K562 (cell line): ENCODE measurements around the gene CLSTN1. TPM values are rescaled to one million over a fixed set of nuclear protein-coding genes. Genes with fewer than 3 reads are reported as not detected.

ENCODE experiments used
- ATAC-seq: fragments of 200-7000 bp; cut with Tn5 transposase; 3 replicates; pipeline ENCODE4 v1.9.1; 2020; ENCODE audit warnings: moderate library complexity
- BruUV-seq: library from RNA; stranded (reverse); fragments of 400-500 nt; replicated peaks from 2 replicates; lab custom pipeline; 2021; lab: Mats Ljungman, UMichigan
- CTCF ChIA-PET: fragments of 300-600 bp; formaldehyde crosslinking; extraction: SDS; loops from one replicate; lab custom pipeline; 2021; ENCODE audit warnings: low intra/inter-chr PET ratio; lab: Yijun Ruan, JAX
- POLR2A ChIA-PET: fragments of 300-600, 350-650 bp; sonication (Branson Sonifier 250); formaldehyde crosslinking; extraction: SDS; loops from one replicate; lab custom pipeline; 2021; ENCODE audit warnings: antibody characterized with exemption, inconsistent platforms; lab: Yijun Ruan, JAX
- DNase-seq, 4 experiments: peaks; one replicate each; pipeline versions ENCODE4 v3.0.0 to v3.0.0-alpha.2; 2011 to 2018; ENCODE audit warnings: low spot score in 3 of 4, mixed read lengths in 3 of 4; ENCODE audit errors: extremely low read depth in 1 of 4
- FAIRE-seq: peaks from 2 replicates; lab custom pipeline; 2011; peaks lifted over from hg19 to GRCh38; lab: Jason Lieb, UNC
- H2AFZ ChIP-seq: 2 replicates; pipeline ENCODE4 v1.6.0; 2011; ENCODE audit warnings: low read depth, low read length, control low read depth, inconsistent platforms
- H3K27ac ChIP-seq: fragments of 200-600 bp; 3 replicates; pipeline ENCODE4 v1.8.0; 2011; ENCODE audit warnings: low read depth, mild to moderate bottlenecking, control low read depth, inconsistent platforms, low read length, moderate library complexity, mixed read lengths; ENCODE audit errors: extremely low read depth
- H3K27me3 ChIP-seq, 2 experiments: fragments of 300-600 bp in 1 of 2; 2 replicates in 1 of 2; 3 replicates in 1 of 2; pipeline versions ENCODE4 v1.6.0 to v1.8.0; 2011; ENCODE audit warnings: inconsistent platforms in 2 of 2, low read length in 2 of 2, mild to moderate bottlenecking in 1 of 2, mixed read lengths in 1 of 2, moderate library complexity in 1 of 2; ENCODE audit not compliant: control insufficient read depth in 2 of 2, insufficient read depth in 2 of 2
- H3K36me3 ChIP-seq: fragments of 300-600 bp; 3 replicates; pipeline ENCODE4 v1.8.0; 2011; ENCODE audit warnings: mild to moderate bottlenecking, low read length, inconsistent platforms; ENCODE audit not compliant: control insufficient read depth, insufficient read depth
- H3K4me1 ChIP-seq, 2 experiments: fragments of 200-600 bp in 1 of 2; replicated peaks in 1 of 2; 2 replicates in 1 of 2; 3 replicates in 1 of 2; pipeline versions ENCODE4 v1.5.1 to v1.8.0; 2011; ENCODE audit warnings: inconsistent platforms in 2 of 2, low read length in 2 of 2, mild to moderate bottlenecking in 1 of 2, mixed read lengths in 1 of 2, moderate library complexity in 1 of 2; ENCODE audit not compliant: control insufficient read depth in 2 of 2, insufficient read depth in 2 of 2
- H3K4me2 ChIP-seq: 2 replicates; pipeline ENCODE4 v1.6.1; 2011; ENCODE audit warnings: low read length, control low read depth, inconsistent platforms, mixed read lengths; ENCODE audit not compliant: insufficient read depth
- H3K4me3 ChIP-seq: fragments of 200-600 bp; sonication (generic), shearing (Covaris generic); 2 replicates; pipeline ENCODE4 v1.5.1; 2016; ENCODE audit warnings: control low read depth, inconsistent platforms
- H3K79me2 ChIP-seq: fragments of 200-600 bp; 3 replicates; pipeline ENCODE4 v1.8.0; 2011; ENCODE audit warnings: low read length, inconsistent platforms; ENCODE audit not compliant: control insufficient read depth, insufficient read depth
- H3K9ac ChIP-seq, 2 experiments: 2 replicates each; pipeline versions ENCODE4 v1.6.0 to v1.6.1; 2011; ENCODE audit warnings: low read depth in 2 of 2, low read length in 2 of 2, control low read depth in 1 of 2, inconsistent platforms in 1 of 2, mild to moderate bottlenecking in 1 of 2, mixed read lengths in 1 of 2; ENCODE audit not compliant: insufficient read depth in 1 of 2
- H3K9me1 ChIP-seq: one replicate; pipeline ENCODE4 v1.6.0; 2011; ENCODE audit warnings: inconsistent platforms, mild to moderate bottlenecking, low read length, moderate library complexity; ENCODE audit not compliant: control insufficient read depth, insufficient read depth
- H3K9me3 ChIP-seq: replicated peaks from 2 replicates; pipeline ENCODE4 v1.5.1; 2011; ENCODE audit warnings: low read depth, low read length, inconsistent platforms; ENCODE audit not compliant: control insufficient read depth, insufficient read depth
- H4K20me1 ChIP-seq: replicated peaks from 2 replicates; pipeline ENCODE4 v1.6.1; 2011; ENCODE audit warnings: low read length, inconsistent platforms, mixed read lengths; ENCODE audit not compliant: control insufficient read depth, insufficient read depth
- ARHGAP35 ChIP-seq: fragments of 450-650 bp; IDR thresholded peaks from 2 replicates; pipeline ENCODE4 v1.6.1; 2018; ENCODE audit not compliant: partially characterized antibody
- CTBP1 ChIP-seq: fragments of 450-650 bp; IDR thresholded peaks from 2 replicates; pipeline ENCODE4 v1.6.1; 2016; ENCODE audit warnings: borderline replicate concordance
- PBX2 ChIP-seq, 2 experiments: IDR thresholded peaks in 1 of 2; conservative IDR thresholded peaks in 1 of 2; 2 replicates each; pipeline ENCODE4 v1.6.1; 2016; ENCODE audit warnings: low read depth in 2 of 2, mild to moderate bottlenecking in 1 of 2, missing compliant biosample characterization in 1 of 2, missing genetic modification characterization in 1 of 2, moderate library complexity in 1 of 2
- PTRF ChIP-seq: fragments of 450-650 bp; IDR thresholded peaks from 2 replicates; pipeline ENCODE4 v1.6.1; 2016; ENCODE audit warnings: mild to moderate bottlenecking, missing genetic modification characterization, missing compliant biosample characterization
- STAT5B ChIP-seq: fragments of 250-450 bp; sonication (Bioruptor Pico); IDR thresholded peaks from 2 replicates; pipeline ENCODE4 v1.8.0; 2021; ENCODE audit warnings: mild to moderate bottlenecking, inconsistent platforms
- ZMIZ1 ChIP-seq, 2 experiments: fragments of 150-350 bp in 1 of 2; IDR thresholded peaks; 2 replicates each; pipeline ENCODE4 v1.6.1; 2012 to 2016; ENCODE audit warnings: low read depth in 2 of 2, low read length in 2 of 2, mild to moderate bottlenecking in 1 of 2, moderate library complexity in 1 of 2
- WGBS: fragments of 100-300 bp; shearing (Covaris generic); methylation state at CpG from one replicate; pipeline ENCODE4 v1.1.6; 2016; ENCODE audit warnings: low coverage, mixed read lengths; ENCODE audit not compliant: insufficient coverage; ENCODE audit errors: missing lambda C conversion rate; 5-methylcytosine and 5-hydroxymethylcytosine counted together
- in situ Hi-C: fragments of 300-500 bp; cut with MboI; formaldehyde crosslinking; loops from 4 replicates; pipeline ENCODE4 v1.15.0; 2018; ENCODE audit warnings: inconsistent platforms, mixed read lengths
- intact Hi-C: fragments of 100-400 bp; cut with micrococcal nuclease; formaldehyde crosslinking; loops from 2 replicates; pipeline ENCODE4 v1.14.2; 2022
- polyA plus RNA-seq, 8 experiments: library from polyadenylated mRNA; depleted of rRNA in 4 of 8; stranded (reverse) in 5 of 8; unstranded in 3 of 8; fragments of >200 nt; fragmentation: Nextera tagmentation in 2 of 8; fragmentation: Illumina TruSeq in 1 of 8; extraction: Ambion mirVana in 2 of 8; extraction: Trizol in 1 of 8; gene quantifications; 2 replicates each; pipeline versions ENCODE4 v1.2.1 to v1.2.3, GENCODE V29; 2011 to 2014; ENCODE audit warnings: inconsistent platforms in 1 of 8, missing spikeins in 1 of 8
- total RNA-seq, 7 experiments: library from RNA; depleted of rRNA in 6 of 7; stranded (reverse); fragments of >200 nt in 6 of 7; fragmentation: Illumina TruSeq in 2 of 7; extraction: Trizol in 2 of 7; gene quantifications; 2 replicates each; pipeline versions ENCODE4 v1.2.1 to v1.2.3, GENCODE V29; 2011 to 2021; ENCODE audit warnings: low replicate concordance in 1 of 7

The CLSTN1 gene
- total and polyA plus RNA-seq, 9 of the 15 experiments (the other 6 are each of a cell fraction or from before 2014, with no cell fraction given) = 1.1 to 32.5 (median 13.3) TPM

GRCh38 chr1:9723068-9723805, 100.5 kb downstream of the CLSTN1 start:
- ATAC-seq (no peak), DNase-seq (no peak), FAIRE-seq (no peak)
- intact Hi-C loops (loop anchor here (5.0 kb wide), 1 partner anchor 144 kb away; no protein-coding TSS in a partner anchor), in situ Hi-C loops (no loop called here)
- H3K9me3 ChIP-seq = no peaks in the 10 kb centered on the region
- no TSS peak for BruUV-seq
- H2AFZ ChIP-seq = no peak overlapping the region
- H3K79me2 ChIP-seq = peaks cover 7% of the 10 kb centered on the region; the same call in 1 of the 3 replicates
- H3K27ac ChIP-seq = no peak overlapping the region
- no peak overlapping the region for H3K4me3 ChIP-seq
- CTCF ChIA-PET = interaction anchor here (3.6 kb wide), 1 partner anchor 96 kb away, joined by 66 read pairs; no protein-coding TSS in a partner anchor
- H3K4me2 ChIP-seq = no peak overlapping the region
- H3K9me1 ChIP-seq = peaks cover 3% of the 10 kb centered on the region
- 78% methylated on average over 14 of the region's 14 CpGs for WGBS
- no peaks in the 10 kb centered on the region for H4K20me1 ChIP-seq
- POLR2A ChIA-PET = no interaction called here
- H3K36me3 ChIP-seq = peaks cover 57% of the 10 kb centered on the region; the same call in 1 of the 3 replicates
- H3K4me1 ChIP-seq = peaks cover 21 to 59% of the 10 kb centered on the region in 2 experiments
- no peak overlapping the region for H3K9ac ChIP-seq
- TF ChIP-seq PTRF (tag) = no peak
- TF ChIP-seq ARHGAP35 = no peak
- H3K27me3 ChIP-seq = no peaks in the 10 kb centered on the region

- no peaks in the 10 kb centered on the region for H4K20me1 ChIP-seq
- CTCF ChIA-PET = interaction anchor here (0.6 kb wide), 1 partner anchor 713 kb away, joined by 3 read pairs; no protein-coding TSS in a partner anchor
- in situ Hi-C loops = no loop called here
- H3K36me3 ChIP-seq = peaks cover 50% of the 10 kb centered on the region; the same call in 1 of the 3 replicates
- H2AFZ ChIP-seq = no peak overlapping the region
- no peaks in the 10 kb centered on the region for H3K9me3 ChIP-seq
- H3K9me1 ChIP-seq = peaks cover 3% of the 10 kb centered on the region
- POLR2A ChIA-PET = no interaction called here
- H3K27me3 ChIP-seq = no peaks in the 10 kb centered on the region
- H3K4me3 ChIP-seq = no peak overlapping the region
- BruUV-seq = no TSS peak
- FAIRE-seq (no peak), DNase-seq (no peak), ATAC-seq (no peak)
- WGBS = 79% methylated on average over 10 of the region's 10 CpGs
- intact Hi-C loops = loop anchor here (5.0 kb wide), 1 partner anchor 145 kb away; no protein-coding TSS in a partner anchor
- peaks cover 27 to 68% of the 10 kb centered on the region in 2 experiments for H3K4me1 ChIP-seq
- peaks cover 10% of the 10 kb centered on the region; the same call in 2 of the 3 replicates for H3K79me2 ChIP-seq
- H3K4me2 ChIP-seq = no peak overlapping the region
- 0 out of 4 replicates have a peak overlapping the region, but pooled peaks of 1 of the 2 experiments have one; percentile 76 for H3K9ac ChIP-seq
- H3K27ac ChIP-seq = no peak overlapping the region
- TF ChIP-seq CTBP1 = no peak
- TF ChIP-seq ZMIZ1 (IDR thresholded peaks at IDR 0.05; ENCODE audit: low read depth in 2 of 2, low read length in 2 of 2) = no peak
- no peak for TF ChIP-seq STAT5B
- no peak for TF ChIP-seq PBX2 (CRISPR knock-in tag; IDR thresholded peaks at IDR 0.05; ENCODE audit: low read depth)
- TF ChIP-seq PBX2 (tag; conservative IDR thresholded peaks at IDR 0.05; ENCODE audit: low read depth) = no peak
Measured at GRCh38 chr1:9722378-9722749, 101.4 kb downstream of the CLSTN1 start.
